H9 (cell line): ENCODE measurements around the gene MSANTD2. TPM values are rescaled to one million over a fixed set of nuclear protein-coding genes. Genes with fewer than 3 reads are reported as not detected.

Experiments used
- DNase-seq: peaks from one replicate; pipeline ENCODE4 v3.0.0-alpha.2; 2017
- H2AFZ ChIP-seq: one replicate; pipeline ENCODE4 v1.6.1; 2013; ENCODE audit warnings: mild to moderate bottlenecking, low read length, control low read depth, moderate library complexity
- H2AK5ac ChIP-seq: 2 replicates; pipeline ENCODE4 v1.6.1; 2013; ENCODE audit warnings: low read length, control low read depth, mixed read lengths; ENCODE audit not compliant: insufficient read length
- H2BK120ac ChIP-seq: one replicate; pipeline ENCODE4 v1.6.1; 2013; ENCODE audit warnings: low read depth, mild to moderate bottlenecking, low read length, control low read depth, inconsistent platforms; ENCODE audit not compliant: poor library complexity, severe bottlenecking
- H2BK12ac ChIP-seq: 2 replicates; pipeline ENCODE4 v1.6.1; 2013; ENCODE audit warnings: low read length, control low read depth, mixed read lengths, low read depth; ENCODE audit not compliant: insufficient read length
- H2BK15ac ChIP-seq: 2 replicates; pipeline ENCODE4 v1.6.1; 2013; ENCODE audit warnings: low read depth, low read length, control low read depth
- H2BK20ac ChIP-seq: one replicate; pipeline ENCODE4 v1.6.1; 2013; ENCODE audit warnings: low read depth, mild to moderate bottlenecking, low read length, control low read depth, inconsistent platforms; ENCODE audit not compliant: poor library complexity, severe bottlenecking
- H2BK5ac ChIP-seq: 2 replicates; pipeline ENCODE4 v1.6.1; 2013; ENCODE audit warnings: low read length, control low read depth, mixed read lengths; ENCODE audit not compliant: insufficient read length
- H3K14ac ChIP-seq: 2 replicates; pipeline ENCODE4 v1.6.1; 2013; ENCODE audit warnings: low read length, control low read depth; ENCODE audit not compliant: insufficient read depth
- H3K18ac ChIP-seq: 2 replicates; pipeline ENCODE4 v1.6.1; 2013; ENCODE audit warnings: low read depth, mild to moderate bottlenecking, mixed read lengths, low read length, control low read depth; ENCODE audit not compliant: insufficient read length
- H3K23ac ChIP-seq: 2 replicates; pipeline ENCODE4 v1.6.1; 2013; ENCODE audit warnings: low read length, control low read depth, mixed read lengths, low read depth; ENCODE audit not compliant: insufficient read length
- H3K23me2 ChIP-seq: 2 replicates; pipeline ENCODE4 v1.6.1; 2013; ENCODE audit warnings: low read depth, mild to moderate bottlenecking, mixed read lengths, low read length, control low read depth; ENCODE audit not compliant: insufficient read length, poor library complexity, severe bottlenecking
- H3K27ac ChIP-seq: 2 replicates; pipeline ENCODE4 v1.5.1; 2013; ENCODE audit warnings: low read length, control low read depth, mixed read lengths, low read depth; ENCODE audit not compliant: insufficient read length
- H3K27me3 ChIP-seq: 2 replicates; pipeline ENCODE4 v1.6.1; 2013; ENCODE audit warnings: low read length, control low read depth, inconsistent platforms; ENCODE audit not compliant: insufficient read depth
- H3K4ac ChIP-seq: 2 replicates; pipeline ENCODE4 v1.6.1; 2013; ENCODE audit warnings: low read depth, mild to moderate bottlenecking, control low read depth, inconsistent platforms, low read length, moderate library complexity
- H3K4me1 ChIP-seq: 2 replicates; pipeline ENCODE4 v1.6.1; 2013; ENCODE audit warnings: low read length, control low read depth, inconsistent platforms; ENCODE audit not compliant: insufficient read depth
- H3K4me2 ChIP-seq: 2 replicates; pipeline ENCODE4 v1.6.1; 2013; ENCODE audit warnings: low read length, control low read depth, mixed read lengths; ENCODE audit not compliant: insufficient read length, insufficient read depth
- H3K56ac ChIP-seq: 2 replicates; pipeline ENCODE4 v1.6.1; 2013; ENCODE audit warnings: low read depth, mild to moderate bottlenecking, mixed read lengths, low read length, control low read depth; ENCODE audit not compliant: insufficient read length
- H3K79me1 ChIP-seq: 2 replicates; pipeline ENCODE4 v1.6.1; 2013; ENCODE audit warnings: low read depth, mild to moderate bottlenecking, moderate library complexity, low read length, control low read depth, inconsistent platforms; ENCODE audit not compliant: insufficient read depth, poor library complexity, severe bottlenecking
- H3K79me2 ChIP-seq: 2 replicates; pipeline ENCODE4 v1.6.1; 2013; ENCODE audit warnings: low read length, control low read depth, inconsistent platforms; ENCODE audit not compliant: insufficient read depth
- H3K9ac ChIP-seq: 2 replicates; pipeline ENCODE4 v1.6.1; 2013; ENCODE audit warnings: low read length, control low read depth, mixed read lengths; ENCODE audit not compliant: insufficient read length; ENCODE audit errors: extremely low read depth
- H3K9me3 ChIP-seq: one replicate; pipeline ENCODE4 v1.6.1; 2013; ENCODE audit warnings: low read depth, low read length, inconsistent platforms; ENCODE audit not compliant: control insufficient read depth
- H3T11ph ChIP-seq: one replicate; pipeline ENCODE4 v1.6.1; 2013; ENCODE audit warnings: mild to moderate bottlenecking, low read length, control low read depth, inconsistent platforms
- H4K20me1 ChIP-seq: one replicate; pipeline ENCODE4 v1.6.1; 2013; ENCODE audit not compliant: control insufficient read depth, insufficient read length, insufficient read depth
- H4K5ac ChIP-seq: 2 replicates; pipeline ENCODE4 v1.6.1; 2013; ENCODE audit warnings: low read depth, mild to moderate bottlenecking, mixed read lengths, low read length, control low read depth; ENCODE audit not compliant: insufficient read length
- H4K8ac ChIP-seq: replicated peaks from 2 replicates; pipeline ENCODE4 v1.6.1; 2013; ENCODE audit warnings: low read length, control low read depth, mixed read lengths, low read depth; ENCODE audit not compliant: insufficient read length
- H4K91ac ChIP-seq: 2 replicates; pipeline ENCODE4 v1.6.1; 2013; ENCODE audit warnings: low read depth, mild to moderate bottlenecking, moderate library complexity, mixed read lengths, low read length, control low read depth; ENCODE audit not compliant: insufficient read length
- H3K27ac Mint-ChIP-seq, 3 experiments: 2 replicates in 2 of 3; 3 replicates in 1 of 3; pipeline ENCODE4 v1.8.0; 2020 to 2021; ENCODE audit warnings: mixed read lengths in 3 of 3, mild to moderate bottlenecking in 1 of 3, moderate library complexity in 1 of 3
- H3K27me3 Mint-ChIP-seq: 2 replicates; pipeline ENCODE4 v1.8.0; 2021; ENCODE audit warnings: low read depth, mild to moderate bottlenecking, moderate library complexity, mixed read lengths
- H3K36me3 Mint-ChIP-seq, 3 experiments: 2 replicates in 2 of 3; 3 replicates in 1 of 3; pipeline ENCODE4 v1.8.0; 2020 to 2021; ENCODE audit warnings: low read depth in 3 of 3, mixed read lengths in 3 of 3; ENCODE audit not compliant: insufficient read depth in 1 of 3
- H3K4me1 Mint-ChIP-seq, 2 experiments: 2 replicates each; pipeline ENCODE4 v1.8.0; 2020; ENCODE audit warnings: mixed read lengths in 2 of 2
- H3K4me3 Mint-ChIP-seq, 2 experiments: 2 replicates in 1 of 2; 3 replicates in 1 of 2; pipeline ENCODE4 v1.8.0; 2020 to 2021; ENCODE audit warnings: mild to moderate bottlenecking in 2 of 2, mixed read lengths in 2 of 2, moderate library complexity in 1 of 2
- H3K9me3 Mint-ChIP-seq, 2 experiments: 2 replicates in 1 of 2; 3 replicates in 1 of 2; pipeline ENCODE4 v1.8.0; 2020; ENCODE audit warnings: mild to moderate bottlenecking in 2 of 2, mixed read lengths in 2 of 2, moderate library complexity in 1 of 2
- WGBS: extraction: QIAGEN DNeasy Blood & Tissue Kit; methylation state at CpG from one replicate; pipeline ENCODE4 v1.1.7; 2013; ENCODE audit warnings: missing lambda C conversion rate, low lambda C conversion rate, mixed read lengths; ENCODE audit not compliant: insufficient read length; ENCODE audit errors: extremely low coverage; 5-methylcytosine and 5-hydroxymethylcytosine counted together
- total RNA-seq: library from RNA; stranded (reverse); gene quantifications from 2 replicates; pipeline ENCODE4 v1.2.1, GENCODE V29; 2021
- TF ChIP-seq, protein P1 (sequence below): fragments of 200-600 bp; sonication (generic); conservative IDR thresholded peaks from 3 replicates; pipeline ENCODE4 v1.8.0; 2021; ENCODE audit warnings: antibody characterized with exemption, mild to moderate bottlenecking

Gene MSANTD2
- total RNA-seq, 1 experiment from 2014 or later, result 18.1 TPM

DNA sequence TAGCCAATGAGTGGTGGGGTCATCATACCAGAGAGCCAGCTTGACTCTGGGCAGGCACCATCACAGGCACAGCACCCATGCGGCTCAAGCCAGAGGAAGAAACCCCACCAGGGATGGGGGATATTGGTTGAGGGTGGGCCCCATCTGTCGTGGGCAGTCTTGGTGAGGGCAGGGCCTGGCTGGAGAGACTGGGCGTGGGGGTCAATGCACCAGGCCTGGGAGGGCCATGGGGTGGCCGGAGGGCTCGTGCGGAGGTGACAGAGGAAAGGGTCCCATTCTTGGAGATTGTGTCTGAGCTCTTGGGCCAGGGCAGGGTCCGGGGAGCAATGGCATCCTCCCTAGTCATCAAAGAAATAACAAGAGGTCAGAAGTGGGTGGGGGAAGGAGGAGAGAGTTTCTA, 46.6 kb downstream of the MSANTD2 start:
- Histone ChIP-seq H3K4ac (no peak overlapping the region), H3K79me2 (no peaks in the 10 kb centered on the region), H4K8ac (no peak overlapping the region), H2BK120ac (no peak overlapping the region), H3K79me1 (no peaks in the 10 kb centered on the region), H2AK5ac (no peak overlapping the region), H3K27ac (no peak overlapping the region), H3K14ac (no peak overlapping the region), H3K4me2 (no peak overlapping the region), H4K5ac (no peak overlapping the region), H3K4me1 (peaks cover 3% of the 10 kb centered on the region; the same call in 1 of the 2 replicates), H2BK20ac (no peak overlapping the region), H3K27me3 (peaks cover 90% of the 10 kb centered on the region), H3K23ac (no peak overlapping the region), H3K23me2 (peaks cover 5% of the 10 kb centered on the region), H4K91ac (no peak overlapping the region), H3K56ac (no peak overlapping the region), H3K18ac (no peak overlapping the region), H2BK12ac (no peak overlapping the region), H3T11ph (no peak overlapping the region), H3K9me3 (no peaks in the 10 kb centered on the region), H2BK5ac (no peak overlapping the region), H2AFZ (no peak overlapping the region), H4K20me1 (no peaks in the 10 kb centered on the region), H3K9ac (no peak overlapping the region), H2BK15ac (no peak overlapping the region)
- DNase-seq, result no peak
- peaks cover 0 to 11% of the 10 kb centered on the region in 2 experiments; a peak in 3 of 5 replicates for H3K9me3 Mint-ChIP-seq
- no peak overlapping the region for H3K4me3 Mint-ChIP-seq
- WGBS, result no CpG with 5 or more reads among the region's 7 CpGs
- TF ChIP-seq, protein P1, sequence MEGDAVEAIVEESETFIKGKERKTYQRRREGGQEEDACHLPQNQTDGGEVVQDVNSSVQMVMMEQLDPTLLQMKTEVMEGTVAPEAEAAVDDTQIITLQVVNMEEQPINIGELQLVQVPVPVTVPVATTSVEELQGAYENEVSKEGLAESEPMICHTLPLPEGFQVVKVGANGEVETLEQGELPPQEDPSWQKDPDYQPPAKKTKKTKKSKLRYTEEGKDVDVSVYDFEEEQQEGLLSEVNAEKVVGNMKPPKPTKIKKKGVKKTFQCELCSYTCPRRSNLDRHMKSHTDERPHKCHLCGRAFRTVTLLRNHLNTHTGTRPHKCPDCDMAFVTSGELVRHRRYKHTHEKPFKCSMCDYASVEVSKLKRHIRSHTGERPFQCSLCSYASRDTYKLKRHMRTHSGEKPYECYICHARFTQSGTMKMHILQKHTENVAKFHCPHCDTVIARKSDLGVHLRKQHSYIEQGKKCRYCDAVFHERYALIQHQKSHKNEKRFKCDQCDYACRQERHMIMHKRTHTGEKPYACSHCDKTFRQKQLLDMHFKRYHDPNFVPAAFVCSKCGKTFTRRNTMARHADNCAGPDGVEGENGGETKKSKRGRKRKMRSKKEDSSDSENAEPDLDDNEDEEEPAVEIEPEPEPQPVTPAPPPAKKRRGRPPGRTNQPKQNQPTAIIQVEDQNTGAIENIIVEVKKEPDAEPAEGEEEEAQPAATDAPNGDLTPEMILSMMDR, result no peak
- H3K36me3 Mint-ChIP-seq, result no peaks in the 10 kb centered on the region; a peak in 2 of 7 replicates
- H3K27ac Mint-ChIP-seq, result no peak overlapping the region
- peaks cover 15 to 44% of the 10 kb centered on the region in 2 experiments for H3K4me1 Mint-ChIP-seq
- peaks cover 66% of the 10 kb centered on the region for H3K27me3 Mint-ChIP-seq
